Muscle layer of duodenum (tissue), 2 donors: Measurements from ENCODE around the gene PPP6R2.

ENCODE experiments used
- H3K27ac ChIP-seq: one replicate; pipeline ENCODE4 v1.7.0; 2013; ENCODE audit warnings: mild to moderate bottlenecking, low read length
- H3K27me3 ChIP-seq: one replicate; pipeline ENCODE4 v1.7.0; 2013; ENCODE audit warnings: low read depth, mild to moderate bottlenecking, control low read depth, low read length
- H3K36me3 ChIP-seq, 2 donors: one replicate each; pipeline ENCODE4 v1.7.0; 2013; ENCODE audit warnings: low read length in 2 of 2, control low read depth in 1 of 2, mild to moderate bottlenecking in 1 of 2; ENCODE audit not compliant: insufficient read depth in 2 of 2, control insufficient read depth in 1 of 2
- H3K4me1 ChIP-seq, 2 donors: one replicate each; pipeline ENCODE4 v1.7.0; 2013; ENCODE audit warnings: low read length in 2 of 2, mild to moderate bottlenecking in 2 of 2, control low read depth in 1 of 2, moderate library complexity in 1 of 2; ENCODE audit not compliant: insufficient read depth in 2 of 2, control insufficient read depth in 1 of 2
- H3K4me3 ChIP-seq, 2 donors: one replicate each; pipeline ENCODE4 v1.7.0; 2013; ENCODE audit warnings: low read length in 2 of 2, low read depth in 1 of 2, mild to moderate bottlenecking in 1 of 2
- H3K9me3 ChIP-seq, 2 donors: one replicate each; pipeline ENCODE4 v1.7.0; 2013; ENCODE audit warnings: low read length in 2 of 2, control low read depth in 1 of 2, mild to moderate bottlenecking in 1 of 2; ENCODE audit not compliant: control insufficient read depth in 1 of 2
- donor health status: healthy.

PPP6R2 gene

GRCh38 chr22:50301581-50301991 is 41.5 kb upstream of the PPP6R2 start:
- H3K4me3 ChIP-seq: no peak overlapping the region
- H3K36me3 ChIP-seq: no peaks in the 10 kb centered on the region
- no peaks in the 10 kb centered on the region for H3K27me3 ChIP-seq
- no peaks in the 10 kb centered on the region for H3K9me3 ChIP-seq
- H3K27ac ChIP-seq: peak overlapping the region; percentile 39
- H3K4me1 ChIP-seq: peaks cover 34 to 84% of the 10 kb centered on the region in 2 donors

GRCh38 chr22:50302041-50302541 is 41.0 kb upstream of the PPP6R2 start:
- no peaks in the 10 kb centered on the region for H3K36me3 ChIP-seq
- no peaks in the 10 kb centered on the region for H3K27me3 ChIP-seq
- no peak overlapping the region for H3K4me3 ChIP-seq
- H3K9me3 ChIP-seq: no peaks in the 10 kb centered on the region
- peaks cover 34 to 79% of the 10 kb centered on the region in 2 donors for H3K4me1 ChIP-seq
- H3K27ac ChIP-seq: peak overlapping the region; percentile 39

- Histone ChIP-seq H3K4me3 (no peak overlapping the region), H3K4me1 (peaks cover 30 to 74% of the 10 kb centered on the region in 2 donors), H3K9me3 (no peaks in the 10 kb centered on the region), H3K27me3 (no peaks in the 10 kb centered on the region), H3K27ac (peak overlapping the region; percentile 39), H3K36me3 (no peaks in the 10 kb centered on the region)
Observed at GRCh38 chr22:50302564-50302963, 40.6 kb upstream of the PPP6R2 start.

DNA sequence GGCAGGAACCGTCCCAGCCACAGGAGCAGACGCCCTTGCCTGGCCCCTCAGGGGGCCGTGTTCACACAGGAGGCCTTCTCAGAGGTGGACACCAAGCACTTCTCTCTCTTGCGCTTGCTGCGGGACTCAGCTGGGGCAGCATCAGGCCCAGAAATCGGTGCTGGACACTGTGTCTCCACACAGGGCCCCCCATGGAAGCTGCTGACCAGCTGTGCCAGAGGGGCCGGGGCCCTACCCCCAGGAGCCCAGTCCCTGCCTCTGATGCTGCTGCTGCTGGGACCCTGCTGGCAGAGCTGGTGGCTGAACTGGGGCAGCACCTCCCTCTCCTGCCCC is 39.6 kb upstream of the PPP6R2 start:
- no peaks in the 10 kb centered on the region for H3K36me3 ChIP-seq
- no peaks in the 10 kb centered on the region for H3K27me3 ChIP-seq
- H3K4me3 ChIP-seq: peak overlapping the region in 1 of 2 donors; percentile 16
- no peaks in the 10 kb centered on the region for H3K9me3 ChIP-seq
- H3K4me1 ChIP-seq: peaks cover 33 to 73% of the 10 kb centered on the region in 2 donors
- H3K27ac ChIP-seq: peak overlapping the region; percentile 60

DNA sequence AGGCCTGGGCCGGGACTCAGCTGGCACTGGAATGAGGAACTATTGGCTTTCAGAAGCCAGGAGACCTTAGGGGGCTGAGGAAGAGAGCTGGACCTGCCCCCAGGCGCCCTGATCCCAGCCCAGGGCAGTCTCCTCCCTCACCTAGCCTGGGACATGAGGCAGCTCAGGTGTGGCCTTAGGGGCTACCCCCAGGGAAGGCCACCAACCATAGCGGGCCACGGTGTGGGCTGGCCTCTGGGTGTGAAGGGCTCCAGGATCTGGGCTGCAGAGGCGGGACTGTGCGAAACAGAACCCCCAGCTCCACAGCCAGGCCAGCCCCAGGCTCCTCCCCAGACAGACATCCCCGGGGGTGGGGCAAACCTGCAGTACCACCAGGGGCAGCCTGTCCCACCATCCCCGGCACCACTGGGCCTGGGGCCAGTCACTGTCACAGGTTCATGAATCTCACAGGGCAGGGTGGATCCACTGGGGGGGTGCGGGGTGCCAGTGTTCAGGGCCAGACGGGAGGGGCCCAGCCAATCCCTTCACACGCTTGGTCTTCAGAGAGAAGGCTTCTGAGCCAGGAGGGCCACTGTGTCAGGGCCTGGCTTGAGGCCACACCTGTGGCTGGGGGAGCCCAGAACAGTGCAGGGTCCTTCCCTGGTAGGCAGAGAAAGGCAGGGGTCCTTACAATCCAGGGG is 39.1 kb upstream of the PPP6R2 start:
- H3K9me3 ChIP-seq: no peaks in the 10 kb centered on the region
- H3K4me1 ChIP-seq: peaks cover 33 to 77% of the 10 kb centered on the region in 2 donors
- no peaks in the 10 kb centered on the region for H3K36me3 ChIP-seq
- no peaks in the 10 kb centered on the region for H3K27me3 ChIP-seq
- peak overlapping the region in 1 of 2 donors; percentile 11 for H3K4me3 ChIP-seq
- peak overlapping the region; percentile 62 for H3K27ac ChIP-seq

GRCh38 chr22:50304528-50305392 is 38.4 kb upstream of the PPP6R2 start:
- H3K4me1 ChIP-seq: peaks cover 33 to 79% of the 10 kb centered on the region in 2 donors
- H3K4me3 ChIP-seq: peak overlapping the region; percentile 75 to 88
- no peaks in the 10 kb centered on the region for H3K27me3 ChIP-seq
- no peaks in the 10 kb centered on the region for H3K36me3 ChIP-seq
- peak overlapping the region; percentile 88 for H3K27ac ChIP-seq
- H3K9me3 ChIP-seq: no peaks in the 10 kb centered on the region

DNA sequence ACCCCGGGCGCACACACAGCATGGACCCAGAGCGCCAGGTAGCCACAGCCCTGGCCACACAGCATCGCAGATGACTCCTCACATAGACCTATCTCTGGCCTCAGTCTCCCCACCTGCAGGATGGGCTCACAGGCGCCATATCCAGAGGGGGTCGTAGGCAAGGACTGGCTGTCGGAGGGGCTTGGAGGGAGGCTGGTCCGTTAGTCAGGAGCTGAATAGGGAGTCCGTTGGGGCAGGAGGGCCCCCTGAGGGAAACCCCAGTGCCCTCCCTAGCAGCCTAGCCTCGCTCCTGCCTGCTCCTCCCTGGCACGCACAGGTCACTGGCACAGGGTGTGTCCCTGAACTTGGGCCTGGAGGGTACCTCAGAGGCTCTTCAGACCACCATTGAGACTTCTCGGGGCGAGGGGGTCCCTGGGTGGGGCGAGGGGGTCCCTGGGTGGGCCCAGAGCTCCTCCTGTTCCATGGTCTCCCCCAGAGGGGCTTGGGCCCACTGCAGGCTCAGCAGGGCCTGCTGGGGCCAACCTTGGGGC is 37.7 kb upstream of the PPP6R2 start:
- peak overlapping the region; percentile 75 to 88 for H3K4me3 ChIP-seq
- H3K36me3 ChIP-seq: no peaks in the 10 kb centered on the region
- no peaks in the 10 kb centered on the region for H3K9me3 ChIP-seq
- peak overlapping the region; percentile 88 for H3K27ac ChIP-seq
- peaks cover 33 to 72% of the 10 kb centered on the region in 2 donors for H3K4me1 ChIP-seq
- H3K27me3 ChIP-seq: no peaks in the 10 kb centered on the region

DNA sequence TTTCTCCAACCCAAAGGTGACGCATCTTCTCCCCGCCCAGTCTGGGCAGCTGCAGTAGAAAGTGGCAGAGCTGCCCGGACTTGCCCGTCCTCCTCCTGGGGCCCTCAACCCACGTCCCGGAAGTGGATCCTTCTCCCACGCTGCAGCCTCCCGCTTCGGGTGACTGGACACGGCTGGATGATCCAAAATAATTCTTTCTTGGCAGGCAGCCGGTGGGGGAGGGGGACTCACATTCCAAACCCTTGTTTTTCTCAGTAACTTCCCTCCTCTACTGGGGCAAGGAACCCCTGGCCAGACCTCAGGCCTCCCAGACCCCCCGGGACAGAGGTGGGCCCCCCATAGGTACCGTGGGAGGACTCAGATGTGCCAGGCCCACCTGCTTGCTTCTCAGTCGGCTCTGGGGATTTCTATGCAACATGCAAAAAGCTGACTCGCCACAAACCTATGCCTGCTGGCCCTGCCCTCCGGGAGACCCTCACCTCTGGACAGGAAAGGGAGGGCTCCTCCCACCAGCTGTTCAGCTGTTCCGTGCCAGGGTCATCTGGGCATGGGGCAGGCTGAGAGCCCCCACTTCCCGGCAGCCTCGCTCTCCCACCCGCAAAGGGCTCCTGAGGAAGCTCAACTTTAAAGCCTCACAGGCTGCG is 37.1 kb upstream of the PPP6R2 start:
- Histone ChIP-seq H3K9me3 (no peaks in the 10 kb centered on the region), H3K4me1 (peaks cover 30 to 66% of the 10 kb centered on the region in 2 donors)

GRCh38 chr22:50306753-50307749 is 36.1 kb upstream of the PPP6R2 start, which contains the start of gene PLXNB2:
Gene PLXNB2 (minus strand): TSS chr22:50307646. CDS start chr22:50290584, 17,062 bp downstream.
- Histone ChIP-seq H3K27me3 (no peaks in the 10 kb centered on the region), H3K4me1 (peaks cover 26 to 56% of the 10 kb centered on the region in 2 donors)

More for the DNA sequence above, 37.1 kb upstream of the PPP6R2 start:
- H3K4me3 ChIP-seq: peak overlapping the region; percentile 75 to 88
- H3K27me3 ChIP-seq: no peaks in the 10 kb centered on the region
- peak overlapping the region; percentile 88 for H3K27ac ChIP-seq
- H3K36me3 ChIP-seq: no peaks in the 10 kb centered on the region

More at GRCh38 chr22:50306753-50307749, 36.1 kb upstream of the PPP6R2 start, which contains the start of gene PLXNB2:
- Histone ChIP-seq H3K4me3 (peak within 1 kb of the TSS; percentile 75 to 88), H3K27ac (peak within 1 kb of the TSS; percentile 88), H3K36me3 (no peaks in the 10 kb centered on the region), H3K9me3 (no peaks in the 10 kb centered on the region)
